Measurements from ENCODE around the gene TIMM10B.

- TF ChIP-seq CTCF (IDR thresholded peaks at IDR 0.05; ENCODE audit: low read depth, low read length, missing input control) = no peak
- TF ChIP-seq RAD21 (IDR thresholded peaks at IDR 0.05) = no peak
- no peak for TF ChIP-seq TAF1 (conservative IDR thresholded peaks at IDR 0.05)
- TF ChIP-seq JUND (IDR thresholded peaks at IDR 0.05) = no peak
- TF ChIP-seq FOXA1 (IDR thresholded peaks at IDR 0.05) = no peak
- TF ChIP-seq MAX (IDR thresholded peaks at IDR 0.05) = no peak
Measured at GRCh38 chr11:6486256-6486655, 5.0 kb downstream of the TIMM10B start.

All from liver (tissue), 3 donors.